ENCODE results near the gene SVOPL. TPM values are rescaled to one million over a fixed set of nuclear protein-coding genes. Genes with fewer than 3 reads are reported as not detected.

SVOPL gene
- total RNA-seq, 2 donors from 2014 or later = 3.7 TPM; not detected in 1

GRCh38 chr7:138716889-138717288, 15.7 kb upstream of the SVOPL start:
- DNase-seq (ENCODE audit: low spot score) = no peak
- TF ChIP-seq CTCF (IDR thresholded peaks at IDR 0.05) = no peak
- Histone ChIP-seq H3K4me3 (no peak overlapping the region), H3K27ac (no peak overlapping the region), H3K36me3 (no peaks in the 10 kb centered on the region), H3K27me3 (replicated peaks; ENCODE audit: insufficient read depth) (no peaks in the 10 kb centered on the region), H3K4me1 (ENCODE audit: control insufficient read depth in 1 of 2, low read depth in 2 of 2) (no peaks in the 10 kb centered on the region), H3K9me3 (no peaks in the 10 kb centered on the region)
- no peak for ATAC-seq (ENCODE audit: insufficient number of reproducible peaks, low FRiP score, low read depth)

- ATAC-seq (ENCODE audit: insufficient number of reproducible peaks, low FRiP score, low read depth) = no peak
- no peak for DNase-seq (ENCODE audit: low spot score)
- Histone ChIP-seq H3K36me3 (no peaks in the 10 kb centered on the region), H3K9me3 (no peaks in the 10 kb centered on the region), H3K27me3 (replicated peaks; ENCODE audit: insufficient read depth) (no peaks in the 10 kb centered on the region), H3K27ac (no peak overlapping the region), H3K4me1 (ENCODE audit: control insufficient read depth in 1 of 2, low read depth in 2 of 2) (no peaks in the 10 kb centered on the region), H3K4me3 (no peak overlapping the region)
- no peak for TF ChIP-seq CTCF (IDR thresholded peaks at IDR 0.05)
These were observed 12.0 kb upstream of the SVOPL start for GRCh38 chr7:138713191-138713590.

- H3K4me1 ChIP-seq (ENCODE audit: control insufficient read depth in 1 of 2, low read depth in 2 of 2) = no peaks in the 10 kb centered on the region
- H3K9me3 ChIP-seq = no peaks in the 10 kb centered on the region
- no peak for DNase-seq (ENCODE audit: low spot score)
- H3K27ac ChIP-seq = no peak overlapping the region
- no peak for ATAC-seq (ENCODE audit: insufficient number of reproducible peaks, low FRiP score, low read depth)
- TF ChIP-seq CTCF (IDR thresholded peaks at IDR 0.05) = no peak
- no peaks in the 10 kb centered on the region for H3K36me3 ChIP-seq
- H3K27me3 ChIP-seq (replicated peaks; ENCODE audit: insufficient read depth) = no peaks in the 10 kb centered on the region
- H3K4me3 ChIP-seq = no peak overlapping the region
These were observed 11.5 kb upstream of the SVOPL start for GRCh38 chr7:138712652-138713051.

- Histone ChIP-seq H3K27ac (no peak overlapping the region), H3K4me3 (no peak overlapping the region), H3K9me3 (no peaks in the 10 kb centered on the region), H3K36me3 (no peaks in the 10 kb centered on the region), H3K27me3 (replicated peaks; ENCODE audit: insufficient read depth) (no peaks in the 10 kb centered on the region), H3K4me1 (ENCODE audit: control insufficient read depth in 1 of 2, low read depth in 2 of 2) (no peaks in the 10 kb centered on the region)
- DNase-seq (ENCODE audit: low spot score) = no peak
- TF ChIP-seq CTCF (IDR thresholded peaks at IDR 0.05) = no peak
- no peak for ATAC-seq (ENCODE audit: insufficient number of reproducible peaks, low FRiP score, low read depth)
These were observed 9.6 kb upstream of the SVOPL start for GRCh38 chr7:138710536-138711385.

GRCh38 chr7:138705167-138705566, 4.0 kb upstream of the SVOPL start:
- ATAC-seq (ENCODE audit: insufficient number of reproducible peaks, low FRiP score, low read depth) (no peak), DNase-seq (ENCODE audit: low spot score) (no peak)
- no peak overlapping the region for H3K27ac ChIP-seq
- H3K9me3 ChIP-seq = no peaks in the 10 kb centered on the region
- no peaks in the 10 kb centered on the region for H3K4me1 ChIP-seq (ENCODE audit: control insufficient read depth in 1 of 2, low read depth in 2 of 2)
- no peaks in the 10 kb centered on the region for H3K27me3 ChIP-seq (replicated peaks; ENCODE audit: insufficient read depth)
- no peaks in the 10 kb centered on the region for H3K36me3 ChIP-seq
- no peak for TF ChIP-seq CTCF (IDR thresholded peaks at IDR 0.05)
- H3K4me3 ChIP-seq = no peak overlapping the region

Data from thoracic aorta (tissue), 2 donors.